Measurements from ENCODE around the gene KDM5B. TPM values are rescaled to one million over a fixed set of nuclear protein-coding genes. Genes with fewer than 3 reads are reported as not detected.

KDM5B gene
- total and polyA plus RNA-seq, 2 experiments from 2014 or later = 175 to 202 TPM

DNA sequence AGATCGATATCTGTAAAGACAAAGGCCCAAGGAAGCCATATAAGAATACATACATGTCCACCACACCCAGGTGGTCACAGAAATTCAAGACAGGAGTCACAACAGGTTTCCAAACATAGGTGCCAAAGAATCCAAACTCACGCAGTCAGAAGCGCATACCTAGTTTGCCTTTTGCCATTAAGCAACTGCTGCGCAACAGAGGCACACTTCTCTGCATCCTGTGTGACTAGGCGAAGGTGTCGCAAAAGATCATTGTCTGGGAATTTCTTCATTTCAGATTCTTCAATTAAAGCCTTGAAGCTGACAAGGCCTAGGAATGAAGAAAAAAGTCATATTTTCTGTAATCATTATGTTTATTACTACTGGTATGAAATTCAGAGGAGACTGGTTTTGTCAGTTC lies 65.7 kb downstream of the KDM5B start:
- Histone ChIP-seq H2AFZ (no peak overlapping the region), H3K27me3 (ENCODE audit: insufficient read depth) (no peaks in the 10 kb centered on the region), H3K79me2 (replicated peaks; ENCODE audit: insufficient read depth) (0 out of 2 replicates have a peak, but pooled peaks cover 10% of the 10 kb centered on the region), H3K27ac (ENCODE audit: low read depth) (0 out of 2 replicates have a peak overlapping the region, but pooled peaks have one; percentile 2), H3K36me3 (ENCODE audit: insufficient read depth) (peaks cover 79% of the 10 kb centered on the region), H3F3A (replicated peaks; ENCODE audit: low read depth) (no peaks in the 10 kb centered on the region; the same call in 1 of the 2 replicates), H3K9me2 (ENCODE audit: insufficient read depth) (no peaks in the 10 kb centered on the region), H4K20me1 (replicated peaks; ENCODE audit: insufficient read depth) (peaks cover 28% of the 10 kb centered on the region), H3K4me1 (ENCODE audit: insufficient read depth) (no peaks in the 10 kb centered on the region), H3K4me2 (no peak overlapping the region), H3K4me3 (no peak overlapping the region)
- peaks cover 84% of the 10 kb centered on the region for H3K36me3 Mint-ChIP-seq (ENCODE audit: low read depth)
- no peaks in the 10 kb centered on the region for H3K4me1 Mint-ChIP-seq
- no peak overlapping the region for H3K4me3 Mint-ChIP-seq
- TF ChIP-seq POLR2AphosphoS5 (IDR thresholded peaks at IDR 0.05; ENCODE audit: low read depth) (no peak), EZH2phosphoT487 (IDR thresholded peaks at IDR 0.05; ENCODE audit: unreplicated experiment) (no peak), EZH2 (IDR thresholded peaks at IDR 0.05; ENCODE audit: low read depth, unreplicated experiment) (no peak), ZNF331 (CRISPR knock-in tag; IDR thresholded peaks at IDR 0.05; ENCODE audit: low read depth) (no peak), CREB1 (CRISPR knock-in tag; IDR thresholded peaks at IDR 0.05; ENCODE audit: low read depth) (no peak), NANOG (IDR thresholded peaks at IDR 0.05; ENCODE audit: borderline replicate concordance) (no peak)
- TF ChIP-seq, protein P1, sequence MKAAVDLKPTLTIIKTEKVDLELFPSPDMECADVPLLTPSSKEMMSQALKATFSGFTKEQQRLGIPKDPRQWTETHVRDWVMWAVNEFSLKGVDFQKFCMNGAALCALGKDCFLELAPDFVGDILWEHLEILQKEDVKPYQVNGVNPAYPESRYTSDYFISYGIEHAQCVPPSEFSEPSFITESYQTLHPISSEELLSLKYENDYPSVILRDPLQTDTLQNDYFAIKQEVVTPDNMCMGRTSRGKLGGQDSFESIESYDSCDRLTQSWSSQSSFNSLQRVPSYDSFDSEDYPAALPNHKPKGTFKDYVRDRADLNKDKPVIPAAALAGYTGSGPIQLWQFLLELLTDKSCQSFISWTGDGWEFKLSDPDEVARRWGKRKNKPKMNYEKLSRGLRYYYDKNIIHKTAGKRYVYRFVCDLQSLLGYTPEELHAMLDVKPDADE (IDR thresholded peaks at IDR 0.05) = no peak
- no peaks in the 10 kb centered on the region; the same call in 2 of the 3 replicates for H3K9me3 Mint-ChIP-seq
- DNase-seq (ENCODE audit: low spot score) (no peak), ATAC-seq (no peak)
- H3K27ac Mint-ChIP-seq = no peak overlapping the region
- peaks cover 6% of the 10 kb centered on the region for H3K27me3 Mint-ChIP-seq (ENCODE audit: insufficient read depth, low read depth, poor library complexity)

DNA sequence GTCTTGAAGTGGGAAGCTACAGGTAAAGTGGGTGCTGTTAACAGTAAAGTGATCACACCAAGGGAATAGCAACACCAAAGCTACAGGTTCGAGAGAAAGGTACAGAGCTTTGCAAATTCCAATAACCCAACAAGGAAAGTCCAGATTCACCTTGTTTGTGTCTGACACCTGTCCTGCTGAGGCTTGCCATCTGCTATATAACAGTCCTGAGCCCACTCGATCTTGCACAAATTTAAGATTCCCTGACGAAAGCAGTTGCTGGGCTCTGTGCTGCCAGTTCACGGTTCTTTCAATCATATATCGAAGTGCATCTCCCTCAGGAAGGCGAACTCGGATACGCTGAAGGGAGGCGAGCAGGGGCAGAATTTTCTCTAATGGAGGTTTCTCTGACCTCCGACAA lies 75.0 kb downstream of the KDM5B start:
- no peak overlapping the region for H3K4me3 Mint-ChIP-seq
- H3K36me3 Mint-ChIP-seq (ENCODE audit: low read depth) = peaks cover 93% of the 10 kb centered on the region
- no peak overlapping the region for H3K27ac Mint-ChIP-seq
- no peaks in the 10 kb centered on the region; the same call in 2 of the 3 replicates for H3K4me1 Mint-ChIP-seq
- Histone ChIP-seq H4K20me1 (replicated peaks; ENCODE audit: insufficient read depth) (peaks cover 6% of the 10 kb centered on the region), H3K4me1 (ENCODE audit: insufficient read depth) (no peaks in the 10 kb centered on the region), H3K9me2 (ENCODE audit: insufficient read depth) (no peaks in the 10 kb centered on the region), H3K4me3 (no peak overlapping the region), H3K79me2 (replicated peaks; ENCODE audit: insufficient read depth) (0 out of 2 replicates have a peak, but pooled peaks cover 4% of the 10 kb centered on the region), H3K36me3 (ENCODE audit: insufficient read depth) (peaks cover 86% of the 10 kb centered on the region), H3F3A (replicated peaks; ENCODE audit: low read depth) (peaks cover 16% of the 10 kb centered on the region), H3K4me2 (no peak overlapping the region), H3K27me3 (ENCODE audit: insufficient read depth) (no peaks in the 10 kb centered on the region), H2AFZ (no peak overlapping the region), H3K27ac (ENCODE audit: low read depth) (no peak overlapping the region)
- DNase-seq (ENCODE audit: low spot score) (no peak), ATAC-seq (no peak)
- peaks cover 5% of the 10 kb centered on the region for H3K27me3 Mint-ChIP-seq (ENCODE audit: insufficient read depth, low read depth, poor library complexity)
- no peaks in the 10 kb centered on the region for H3K9me3 Mint-ChIP-seq
- TF ChIP-seq JUNB (IDR thresholded peaks at IDR 0.05; ENCODE audit: unreplicated experiment) (no peak), ZNF114 (CRISPR knock-in tag; IDR thresholded peaks at IDR 0.05) (no peak), ZNF331 (CRISPR knock-in tag; IDR thresholded peaks at IDR 0.05; ENCODE audit: low read depth) (no peak), EZH2 (IDR thresholded peaks at IDR 0.05; ENCODE audit: low read depth, unreplicated experiment) (no peak), NANOG (IDR thresholded peaks at IDR 0.05; ENCODE audit: borderline replicate concordance) (no peak), EZH2phosphoT487 (IDR thresholded peaks at IDR 0.05; ENCODE audit: unreplicated experiment) (no peak), STAT1 (IDR thresholded peaks at IDR 0.05; ENCODE audit: unreplicated experiment) (no peak), CREB1 (CRISPR knock-in tag; IDR thresholded peaks at IDR 0.05; ENCODE audit: low read depth) (no peak)
- TF ChIP-seq, protein P2, sequence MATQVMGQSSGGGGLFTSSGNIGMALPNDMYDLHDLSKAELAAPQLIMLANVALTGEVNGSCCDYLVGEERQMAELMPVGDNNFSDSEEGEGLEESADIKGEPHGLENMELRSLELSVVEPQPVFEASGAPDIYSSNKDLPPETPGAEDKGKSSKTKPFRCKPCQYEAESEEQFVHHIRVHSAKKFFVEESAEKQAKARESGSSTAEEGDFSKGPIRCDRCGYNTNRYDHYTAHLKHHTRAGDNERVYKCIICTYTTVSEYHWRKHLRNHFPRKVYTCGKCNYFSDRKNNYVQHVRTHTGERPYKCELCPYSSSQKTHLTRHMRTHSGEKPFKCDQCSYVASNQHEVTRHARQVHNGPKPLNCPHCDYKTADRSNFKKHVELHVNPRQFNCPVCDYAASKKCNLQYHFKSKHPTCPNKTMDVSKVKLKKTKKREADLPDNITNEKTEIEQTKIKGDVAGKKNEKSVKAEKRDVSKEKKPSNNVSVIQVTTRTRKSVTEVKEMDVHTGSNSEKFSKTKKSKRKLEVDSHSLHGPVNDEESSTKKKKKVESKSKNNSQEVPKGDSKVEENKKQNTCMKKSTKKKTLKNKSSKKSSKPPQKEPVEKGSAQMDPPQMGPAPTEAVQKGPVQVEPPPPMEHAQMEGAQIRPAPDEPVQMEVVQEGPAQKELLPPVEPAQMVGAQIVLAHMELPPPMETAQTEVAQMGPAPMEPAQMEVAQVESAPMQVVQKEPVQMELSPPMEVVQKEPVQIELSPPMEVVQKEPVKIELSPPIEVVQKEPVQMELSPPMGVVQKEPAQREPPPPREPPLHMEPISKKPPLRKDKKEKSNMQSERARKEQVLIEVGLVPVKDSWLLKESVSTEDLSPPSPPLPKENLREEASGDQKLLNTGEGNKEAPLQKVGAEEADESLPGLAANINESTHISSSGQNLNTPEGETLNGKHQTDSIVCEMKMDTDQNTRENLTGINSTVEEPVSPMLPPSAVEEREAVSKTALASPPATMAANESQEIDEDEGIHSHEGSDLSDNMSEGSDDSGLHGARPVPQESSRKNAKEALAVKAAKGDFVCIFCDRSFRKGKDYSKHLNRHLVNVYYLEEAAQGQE (IDR thresholded peaks at IDR 0.05; ENCODE audit: unreplicated experiment) = no peak
- TF ChIP-seq, protein P1 (IDR thresholded peaks at IDR 0.05) = no peak
